ENCODE results near the gene CDH8.

The CDH8 gene

GRCh38 chr16:61763991-61764390 is 272.2 kb downstream of the CDH8 start:
- TF ChIP-seq, protein P1, sequence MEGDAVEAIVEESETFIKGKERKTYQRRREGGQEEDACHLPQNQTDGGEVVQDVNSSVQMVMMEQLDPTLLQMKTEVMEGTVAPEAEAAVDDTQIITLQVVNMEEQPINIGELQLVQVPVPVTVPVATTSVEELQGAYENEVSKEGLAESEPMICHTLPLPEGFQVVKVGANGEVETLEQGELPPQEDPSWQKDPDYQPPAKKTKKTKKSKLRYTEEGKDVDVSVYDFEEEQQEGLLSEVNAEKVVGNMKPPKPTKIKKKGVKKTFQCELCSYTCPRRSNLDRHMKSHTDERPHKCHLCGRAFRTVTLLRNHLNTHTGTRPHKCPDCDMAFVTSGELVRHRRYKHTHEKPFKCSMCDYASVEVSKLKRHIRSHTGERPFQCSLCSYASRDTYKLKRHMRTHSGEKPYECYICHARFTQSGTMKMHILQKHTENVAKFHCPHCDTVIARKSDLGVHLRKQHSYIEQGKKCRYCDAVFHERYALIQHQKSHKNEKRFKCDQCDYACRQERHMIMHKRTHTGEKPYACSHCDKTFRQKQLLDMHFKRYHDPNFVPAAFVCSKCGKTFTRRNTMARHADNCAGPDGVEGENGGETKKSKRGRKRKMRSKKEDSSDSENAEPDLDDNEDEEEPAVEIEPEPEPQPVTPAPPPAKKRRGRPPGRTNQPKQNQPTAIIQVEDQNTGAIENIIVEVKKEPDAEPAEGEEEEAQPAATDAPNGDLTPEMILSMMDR (conservative IDR thresholded peaks at IDR 0.05; ENCODE audit: low read depth): no peak
- no peak overlapping the region for H3K27ac ChIP-seq
- ChIA-PET POLR2A (ENCODE audit: low non-redundant PET) (no interaction called here), CTCF (no interaction called here)
- DNase-seq (ENCODE audit: low spot score): no peak

DNA sequence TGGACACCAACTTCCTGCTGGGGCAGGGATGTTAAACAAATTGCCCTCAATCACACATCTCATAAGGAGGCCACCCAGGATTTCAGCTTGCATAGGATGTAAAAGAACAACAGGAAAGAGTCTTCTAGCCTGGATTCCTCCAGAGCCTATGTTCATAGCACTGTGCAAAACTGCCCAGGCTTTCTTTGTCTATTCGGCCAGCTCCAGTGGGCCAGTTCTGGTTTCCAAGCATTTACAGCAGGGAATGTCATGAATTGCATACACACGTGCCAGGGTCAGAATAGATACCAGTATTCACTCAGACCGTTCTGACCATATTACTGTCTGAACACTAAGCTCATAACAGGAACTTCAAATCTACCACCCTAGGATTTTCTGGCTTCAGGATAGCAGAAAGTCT is 273.2 kb downstream of the CDH8 start:
- CTCF ChIA-PET: no interaction called here
- POLR2A ChIA-PET (ENCODE audit: low non-redundant PET): no interaction called here
- H3K27ac ChIP-seq: no peak overlapping the region
- TF ChIP-seq, protein P1 (conservative IDR thresholded peaks at IDR 0.05; ENCODE audit: low read depth): no peak
- DNase-seq (ENCODE audit: low spot score): no peak

GRCh38 chr16:61730997-61731396 is 305.2 kb downstream of the CDH8 start:
- CTCF ChIA-PET: interaction anchor here (0.7 kb wide), 1 partner anchor 592 kb away, joined by 6 read pairs; no protein-coding TSS in a partner anchor

DNA sequence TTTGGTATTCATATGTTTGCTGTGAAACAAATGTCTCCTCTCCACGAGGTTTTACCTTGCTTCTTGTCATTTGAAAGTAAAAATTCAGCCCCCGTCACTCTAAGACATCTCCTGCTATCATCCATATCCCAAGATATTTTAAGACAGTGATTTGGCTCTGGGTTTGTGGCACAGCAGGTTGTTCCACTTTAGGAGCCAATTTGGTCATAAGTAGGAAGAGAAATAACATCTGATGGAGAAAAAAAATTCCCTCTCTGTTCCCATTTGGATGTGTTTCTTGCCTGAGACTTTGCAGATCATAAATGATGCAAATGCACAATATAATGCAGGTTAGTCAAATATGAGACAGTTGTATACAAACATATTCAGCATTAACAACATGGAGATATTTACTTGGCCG is 309.5 kb downstream of the CDH8 start:
- no peak overlapping the region for H3K27ac ChIP-seq
- no peak for DNase-seq (ENCODE audit: low spot score)
- TF ChIP-seq, protein P1 (conservative IDR thresholded peaks at IDR 0.05; ENCODE audit: low read depth): no peak
- CTCF ChIA-PET: no interaction called here
- POLR2A ChIA-PET (ENCODE audit: low non-redundant PET): no interaction called here

More at GRCh38 chr16:61730997-61731396, 305.2 kb downstream of the CDH8 start:
- TF ChIP-seq, protein P1 (conservative IDR thresholded peaks at IDR 0.05; ENCODE audit: low read depth): no peak
- no peak for DNase-seq (ENCODE audit: low spot score)
- POLR2A ChIA-PET (ENCODE audit: low non-redundant PET): no interaction called here
- H3K27ac ChIP-seq: no peak overlapping the region

- TF ChIP-seq, protein P1 (conservative IDR thresholded peaks at IDR 0.05; ENCODE audit: low read depth): no peak
- ChIA-PET POLR2A (ENCODE audit: low non-redundant PET) (no interaction called here), CTCF (no interaction called here)
- DNase-seq (ENCODE audit: low spot score): no peak
- H3K27ac ChIP-seq: no peak overlapping the region
These were observed 310.1 kb downstream of the CDH8 start for GRCh38 chr16:61726125-61726524.

- no peak overlapping the region for H3K27ac ChIP-seq
- DNase-seq (ENCODE audit: low spot score): no peak
- ChIA-PET POLR2A (ENCODE audit: low non-redundant PET) (no interaction called here), CTCF (no interaction called here)
- TF ChIP-seq, protein P1 (conservative IDR thresholded peaks at IDR 0.05; ENCODE audit: low read depth): no peak
These were observed 314.7 kb downstream of the CDH8 start for GRCh38 chr16:61721544-61721943.

DNA sequence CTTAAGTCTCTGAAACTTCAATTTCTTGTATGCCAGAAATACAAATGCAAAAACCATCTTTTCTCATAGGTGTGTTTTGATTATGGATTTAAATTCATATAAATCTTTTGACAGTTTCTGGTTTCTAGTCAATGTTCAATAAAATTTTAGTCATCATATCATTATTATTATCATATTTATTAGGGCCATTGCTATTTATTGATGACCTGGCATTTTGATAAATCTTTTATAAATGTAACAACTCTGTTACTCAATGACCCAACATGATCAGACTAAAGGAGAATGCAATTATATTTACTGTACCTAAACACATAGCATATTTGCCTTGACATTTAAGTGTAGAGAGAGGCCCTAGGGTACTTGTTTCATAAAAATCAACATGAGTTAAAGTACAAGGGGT is 320.8 kb downstream of the CDH8 start:
- ChIA-PET POLR2A (ENCODE audit: low non-redundant PET) (no interaction called here), CTCF (no interaction called here)

More for the DNA sequence above, 320.8 kb downstream of the CDH8 start:
- H3K27ac ChIP-seq: no peak overlapping the region
- TF ChIP-seq, protein P1 (conservative IDR thresholded peaks at IDR 0.05; ENCODE audit: low read depth): no peak
- no peak for DNase-seq (ENCODE audit: low spot score)

All from RWPE1 (cell line).